HepG2 (cell line): ENCODE results near the gene GPBP1. TPM values are rescaled to one million over a fixed set of nuclear protein-coding genes. Genes with fewer than 3 reads are reported as not detected.

ENCODE experiments used
- polyA plus RNA-seq, 8 experiments: library from polyadenylated mRNA; depleted of rRNA in 3 of 8; stranded (reverse) in 7 of 8; unstranded in 1 of 8; fragments of >200 nt; fragmentation: Illumina TruSeq in 4 of 8; extraction: Trizol in 4 of 8; gene quantifications; 2 replicates each; pipeline versions ENCODE4 v1.2.1 to v1.2.3, GENCODE V29; 2011 to 2016; ENCODE audit warnings: low read depth in 4 of 8, missing spikeins in 1 of 8, mixed read lengths in 1 of 8; ENCODE audit not compliant: insufficient read depth in 1 of 8
- small RNA-seq, 3 experiments: library from RNA; depleted of rRNA; stranded (forward); fragments of <200 nt; gene quantifications; one replicate each; pipeline ENCODE3, GENCODE V24; 2012; ENCODE audit warnings: low read depth in 2 of 3, low replicate concordance in 1 of 3; ENCODE audit not compliant: insufficient read length in 3 of 3, insufficient read depth in 2 of 3
- total RNA-seq, 5 experiments: library from RNA; depleted of rRNA; stranded (reverse); fragments of >200 nt; fragmentation: Illumina TruSeq; extraction: Trizol; gene quantifications; 2 replicates each; pipeline ENCODE4 v1.2.3, GENCODE V29; 2016; ENCODE audit warnings: low read depth in 1 of 5

Gene GPBP1
- total and polyA plus RNA-seq, 2 of the 13 experiments (the other 11 are each of a cell fraction or from before 2014, with no cell fraction given): 27.1 to 72.2 TPM

Small RNAs within 50 kb of the gene (small RNA-seq; reads per million reads assigned to genes)
- 0 reads per million in 3 experiments for gene RF00019

Other genes with a start within 250 kb of the GPBP1 start
- gene MIER3, start 221.9 kb upstream of the GPBP1 start, total RNA-seq (2016; rRNA removed; fragmentation: Illumina TruSeq; extraction: Trizol): 38.8 and 63.5 TPM in 2 replicates
- gene MIER3, start 221.9 kb upstream of the GPBP1 start, polyA plus RNA-seq (2011; rRNA removed): 11.8 and 14.6 TPM in 2 replicates